ENCODE results near the gene ZNF598.
"Not testable (repeated sequence)": the region's sequence is repeated elsewhere in the genome, so short reads cannot be mapped to it uniquely, and the experiment has no call there.

The ZNF598 gene

GRCh38 chr16:2037115-2037514 lies 27.5 kb upstream of the ZNF598 start:
- DNase-seq (ENCODE audit: low read depth), result no peak
- no peak for TF ChIP-seq CTCF (IDR thresholded peaks at IDR 0.05; ENCODE audit: control insufficient read depth, insufficient read depth, low read depth, low read length, missing control alignments)

GRCh38 chr16:2036200-2036966 lies 26.8 kb upstream of the ZNF598 start:
- H3K4me3 ChIP-seq (ENCODE audit: control insufficient read depth, low read depth, low read length), result peak overlapping the region; percentile 28
- no peak for TF ChIP-seq CTCF (IDR thresholded peaks at IDR 0.05; ENCODE audit: control insufficient read depth, insufficient read depth, low read depth, low read length, missing control alignments)
- DNase-seq (ENCODE audit: low read depth), result no peak

More at GRCh38 chr16:2037115-2037514, 27.5 kb upstream of the ZNF598 start:
- no peak overlapping the region for H3K4me3 ChIP-seq (ENCODE audit: control insufficient read depth, low read depth, low read length)

GRCh38 chr16:2035431-2036199 lies 26.0 kb upstream of the ZNF598 start:
- peak overlapping the region; percentile 33 for H3K4me3 ChIP-seq (ENCODE audit: control insufficient read depth, low read depth, low read length)
- TF ChIP-seq CTCF (IDR thresholded peaks at IDR 0.05; ENCODE audit: control insufficient read depth, insufficient read depth, low read depth, low read length, missing control alignments), result no peak
- peak; percentile 57 for DNase-seq (ENCODE audit: low read depth)

- H3K4me3 ChIP-seq (ENCODE audit: control insufficient read depth, low read depth, low read length), result peak overlapping the region; percentile 33
- no peak for TF ChIP-seq CTCF (IDR thresholded peaks at IDR 0.05; ENCODE audit: control insufficient read depth, insufficient read depth, low read depth, low read length, missing control alignments)
Measured at GRCh38 chr16:2034696-2035430, 25.2 kb upstream of the ZNF598 start.

GRCh38 chr16:2033909-2034695 lies 24.5 kb upstream of the ZNF598 start:
- peak overlapping the region; percentile 57 for H3K4me3 ChIP-seq (ENCODE audit: control insufficient read depth, low read depth, low read length)
- DNase-seq (ENCODE audit: low read depth), result not testable (repeated sequence)

More at GRCh38 chr16:2034696-2035430, 25.2 kb upstream of the ZNF598 start:
- no peak for DNase-seq (ENCODE audit: low read depth)

GRCh38 chr16:2033057-2033908 lies 23.7 kb upstream of the ZNF598 start:
- no peak for TF ChIP-seq CTCF (IDR thresholded peaks at IDR 0.05; ENCODE audit: control insufficient read depth, insufficient read depth, low read depth, low read length, missing control alignments)
- peak overlapping the region; percentile 57 for H3K4me3 ChIP-seq (ENCODE audit: control insufficient read depth, low read depth, low read length)
- no peak for DNase-seq (ENCODE audit: low read depth)
